Measurements from ENCODE around the gene C2orf92.
"Not testable (repeated sequence)": the region's sequence is repeated elsewhere in the genome, so short reads cannot be mapped to it uniquely, and the experiment has no call there.

Gene C2orf92

GRCh38 chr2:97693476-97693875 is 24.0 kb downstream of the C2orf92 start:
- no peak for DNase-seq (ENCODE audit: low spot score)

GRCh38 chr2:97695744-97696143 is 26.2 kb downstream of the C2orf92 start:
- DNase-seq (ENCODE audit: low spot score), result no peak

GRCh38 chr2:97697252-97698235 is 28.0 kb downstream of the C2orf92 start:
- DNase-seq (ENCODE audit: low spot score), result peak; percentile 86

- DNase-seq (ENCODE audit: low spot score), result no peak
Observed at GRCh38 chr2:97698530-97698929, 29.0 kb downstream of the C2orf92 start.

- peak; percentile 38 for DNase-seq (ENCODE audit: low spot score)
Observed at GRCh38 chr2:97699765-97700444, 30.4 kb downstream of the C2orf92 start.

GRCh38 chr2:97701186-97701585 is 31.7 kb downstream of the C2orf92 start:
- DNase-seq (ENCODE audit: low spot score), result no peak

- DNase-seq (ENCODE audit: low spot score), result no peak
Observed at GRCh38 chr2:97701851-97702465, 32.4 kb downstream of the C2orf92 start.

GRCh38 chr2:97702731-97703470 is 33.4 kb downstream of the C2orf92 start:
- no peak for DNase-seq (ENCODE audit: low spot score)

GRCh38 chr2:97703741-97704140 is 34.2 kb downstream of the C2orf92 start:
- DNase-seq (ENCODE audit: low spot score), result no peak

GRCh38 chr2:97704989-97705388 is 35.5 kb downstream of the C2orf92 start:
- DNase-seq (ENCODE audit: low spot score), result no peak

- no peak for DNase-seq (ENCODE audit: low spot score)
Observed at GRCh38 chr2:97706112-97706511, 36.6 kb downstream of the C2orf92 start.

GRCh38 chr2:97706708-97707345 is 37.3 kb downstream of the C2orf92 start:
- no peak for DNase-seq (ENCODE audit: low spot score)

GRCh38 chr2:97707362-97708047 is 38.0 kb downstream of the C2orf92 start:
- DNase-seq (ENCODE audit: low spot score), result no peak

GRCh38 chr2:97708048-97708380 is 38.5 kb downstream of the C2orf92 start:
- DNase-seq (ENCODE audit: low spot score), result no peak

- no peak for DNase-seq (ENCODE audit: low spot score)
Observed at GRCh38 chr2:97708608-97709007, 39.1 kb downstream of the C2orf92 start.

- DNase-seq (ENCODE audit: low spot score), result no peak
Observed at GRCh38 chr2:97711394-97711711, 41.8 kb downstream of the C2orf92 start.

GRCh38 chr2:97712175-97712574 is 42.7 kb downstream of the C2orf92 start:
- not testable (repeated sequence) for DNase-seq (ENCODE audit: low spot score)

- DNase-seq (ENCODE audit: low spot score), result no peak
Observed at GRCh38 chr2:97712693-97713295, 43.3 kb downstream of the C2orf92 start.

GRCh38 chr2:97713296-97714083 is 44.0 kb downstream of the C2orf92 start, which contains the start of gene ZAP70:
ZAP70 (plus strand) TSS chr2:97713576; CDS start chr2:97724037, 10,461 bp downstream.
- no peak for DNase-seq (ENCODE audit: low spot score)
